ENCODE results near the gene SGK2. TPM values are rescaled to one million over a fixed set of nuclear protein-coding genes. Genes with fewer than 3 reads are reported as not detected.

Gene SGK2
- polyA plus RNA-seq, 1 of the 3 experiments (the other 2 are of a cell fraction) = 0.21 TPM

GRCh38 chr20:43531091-43531443 is 27.8 kb upstream of the SGK2 start (continued):
- no peak for TF ChIP-seq REST (IDR thresholded peaks at IDR 0.05; ENCODE audit: low read depth, low read length)
- TF ChIP-seq SMC3 (IDR thresholded peaks at IDR 0.05; ENCODE audit: low read depth, low read length) = no peak
- no peak for TF ChIP-seq MXI1 (IDR thresholded peaks at IDR 0.05; ENCODE audit: low read depth, low read length)
- TF ChIP-seq YY1 (IDR thresholded peaks at IDR 0.05; ENCODE audit: low read depth) = no peak

GRCh38 chr20:43532416-43533055 is 26.3 kb upstream of the SGK2 start:
- Histone ChIP-seq H3K9me2 (no peaks in the 10 kb centered on the region), H3K4me1 (ENCODE audit: control insufficient read depth in 1 of 2, insufficient read depth in 2 of 2, low read depth in 1 of 2, low read length in 1 of 2) (peaks cover 0 to 10% of the 10 kb centered on the region in 2 experiments; a peak in 1 of 4 replicates), H3K36me3 (replicated peaks in 1 of 2; ENCODE audit: control insufficient read depth in 1 of 2, insufficient read depth in 2 of 2, low read length in 1 of 2) (peaks cover 0 to 4% of the 10 kb centered on the region in 2 experiments), H3K27ac (ENCODE audit: low read depth in 2 of 2, low read length in 1 of 2) (peak overlapping the region in 1 of 2 experiments; percentile 49; a peak in 2 of 4 replicates), H3K27me3 (ENCODE audit: insufficient read depth) (no peaks in the 10 kb centered on the region), H3K9me3 (no peaks in the 10 kb centered on the region), H2AFZ (ENCODE audit: low read depth) (no peak overlapping the region), H3K4me2 (0 out of 2 replicates have a peak overlapping the region, but pooled peaks have one; percentile 37), H3F3A (replicated peaks; ENCODE audit: insufficient read depth) (no peaks in the 10 kb centered on the region), H3K4me3 (ENCODE audit: low read depth in 2 of 2, low read length in 1 of 2) (no peak overlapping the region), H4K20me1 (ENCODE audit: insufficient read depth) (no peaks in the 10 kb centered on the region), H3K79me2 (ENCODE audit: insufficient read depth) (no peaks in the 10 kb centered on the region), H3K9ac (no peak overlapping the region)
- WGBS (ENCODE audit: low lambda C conversion rate) = 84% methylated on average over 7 of the region's 9 CpGs
- ChIA-PET CTCF (interaction anchor here (0.5 to 1.0 kb wide), 2 partner anchors 8 to 10 kb away, joined by 3 read pairs; no protein-coding TSS in a partner anchor), POLR2A (no interaction called here)
- TF ChIP-seq EZH2phosphoT487 (IDR thresholded peaks at IDR 0.05; ENCODE audit: borderline replicate concordance, low read depth) = no peak
- no peak for TF ChIP-seq POLR2AphosphoS5 (IDR thresholded peaks at IDR 0.05; ENCODE audit: low read depth, low read length)
- TF ChIP-seq NFIC (IDR thresholded peaks at IDR 0.05; ENCODE audit: borderline replicate concordance) = no peak
- TF ChIP-seq FOXJ3 (CRISPR knock-in tag; IDR thresholded peaks at IDR 0.05) = no peak
- no peak for TF ChIP-seq RFX5 (IDR thresholded peaks at IDR 0.05; ENCODE audit: low read length)
- no peak for TF ChIP-seq GATA2 (CRISPR knock-in tag; IDR thresholded peaks at IDR 0.05)
- no peak for TF ChIP-seq USF1 (IDR thresholded peaks at IDR 0.05; ENCODE audit: borderline replicate concordance, low read depth)
- no peak for TF ChIP-seq NRF1 (IDR thresholded peaks at IDR 0.05; ENCODE audit: low read depth, low read length)
- no peak for TF ChIP-seq REST (IDR thresholded peaks at IDR 0.05; ENCODE audit: low read depth, low read length)
- DNase-seq = no peak
